DOHH2 (cell line): ENCODE results near the gene NMB.

Experiments
- H3F3A ChIP-seq: fragments of 200-600 bp; sonication (generic), shearing (Covaris generic); 2 replicates; pipeline ENCODE4 v1.6.0; 2016; ENCODE audit warnings: antibody characterized with exemption, mild to moderate bottlenecking; ENCODE audit not compliant: control insufficient read depth, insufficient read depth
- H3K27ac ChIP-seq: fragments of 200-600 bp; sonication (generic); 2 replicates; pipeline ENCODE4 v1.5.1; 2014; ENCODE audit warnings: low read depth, mild to moderate bottlenecking, low read length, moderate library complexity
- H3K27me3 ChIP-seq: fragments of 200-600 bp; sonication (generic); 2 replicates; pipeline ENCODE4 v1.6.1; 2014; ENCODE audit warnings: mild to moderate bottlenecking, low read length, mixed read lengths; ENCODE audit not compliant: control insufficient read depth
- H3K36me3 ChIP-seq: fragments of 200-600 bp; sonication (generic); 2 replicates; pipeline ENCODE4 v1.6.1; 2014; ENCODE audit warnings: mild to moderate bottlenecking, low read length, moderate library complexity, mixed read lengths; ENCODE audit not compliant: control insufficient read depth
- H3K4me1 ChIP-seq: fragments of 200-600 bp; sonication (generic); 2 replicates; pipeline ENCODE4 v1.6.1; 2014; ENCODE audit warnings: mild to moderate bottlenecking, low read length, mixed read lengths; ENCODE audit not compliant: control insufficient read depth
- H3K4me2 ChIP-seq: fragments of 200-600 bp; sonication (generic); 2 replicates; pipeline ENCODE4 v1.6.0; 2014; ENCODE audit warnings: mild to moderate bottlenecking, low read length, moderate library complexity
- H3K4me3 ChIP-seq: fragments of 200-600 bp; sonication (generic); 2 replicates; pipeline ENCODE4 v1.5.1; 2014; ENCODE audit warnings: mild to moderate bottlenecking, low read length, mixed read lengths
- H3K79me2 ChIP-seq: fragments of 200-600 bp; sonication (generic); 2 replicates; pipeline ENCODE4 v1.6.1; 2014; ENCODE audit warnings: mild to moderate bottlenecking, low read length, mixed read lengths; ENCODE audit not compliant: control insufficient read depth
- H3K9me2 ChIP-seq: fragments of 200-600 bp; sonication (generic); replicated peaks from 2 replicates; pipeline ENCODE4 v1.6.1; 2014; ENCODE audit warnings: mild to moderate bottlenecking, low read length, mixed read lengths; ENCODE audit not compliant: control insufficient read depth
- H3K9me3 ChIP-seq: fragments of 200-600 bp; sonication (generic); 2 replicates; pipeline ENCODE4 v1.6.1; 2014; ENCODE audit warnings: antibody characterized with exemption, low read length, mixed read lengths; ENCODE audit not compliant: control insufficient read depth, insufficient read depth
- H4K20me1 ChIP-seq: fragments of 200-600 bp; sonication (generic); 2 replicates; pipeline ENCODE4 v1.6.0; 2014; ENCODE audit warnings: low read depth, mild to moderate bottlenecking, antibody characterized with exemption, low read length, moderate library complexity; ENCODE audit not compliant: control insufficient read depth, insufficient read depth
- CTCF ChIP-seq: fragments of 200-600 bp; sonication (generic); IDR thresholded peaks from one replicate; pipeline ENCODE4 v1.5.1; 2014; ENCODE audit warnings: antibody characterized with exemption, mild to moderate bottlenecking, low read depth, low read length; ENCODE audit not compliant: poor library complexity, severe bottlenecking
- EZH2phosphoT487 ChIP-seq: fragments of 200-600 bp; sonication (generic); IDR thresholded peaks from 2 replicates; pipeline ENCODE4 v1.6.1; 2017; ENCODE audit warnings: borderline replicate concordance, mild to moderate bottlenecking, antibody characterized with exemption, low read length, moderate library complexity, mixed read lengths

Gene NMB

GRCh38 chr15:84616235-84616634 lies 41.8 kb downstream of the NMB start:
- H4K20me1 ChIP-seq, result no peaks in the 10 kb centered on the region

GRCh38 chr15:84611631-84612030 lies 46.4 kb downstream of the NMB start:
- Histone ChIP-seq H4K20me1 (no peaks in the 10 kb centered on the region), H3K36me3 (peaks cover 6% of the 10 kb centered on the region; the same call in 1 of the 2 replicates), H3K79me2 (no peaks in the 10 kb centered on the region; the same call in 1 of the 2 replicates)

More at GRCh38 chr15:84616235-84616634, 41.8 kb downstream of the NMB start:
- peaks cover 9% of the 10 kb centered on the region for H3K9me3 ChIP-seq
- H3K36me3 ChIP-seq, result peaks cover 9% of the 10 kb centered on the region
- H3K79me2 ChIP-seq, result no peaks in the 10 kb centered on the region
- no peaks in the 10 kb centered on the region for H3K9me2 ChIP-seq
- H3K27ac ChIP-seq, result no peak overlapping the region
- TF ChIP-seq EZH2phosphoT487, result no peak
- no peak for TF ChIP-seq CTCF
- no peaks in the 10 kb centered on the region for H3F3A ChIP-seq
- no peaks in the 10 kb centered on the region for H3K4me1 ChIP-seq
- H3K4me2 ChIP-seq, result no peak overlapping the region
- no peak overlapping the region for H3K4me3 ChIP-seq
- H3K27me3 ChIP-seq, result no peaks in the 10 kb centered on the region

GRCh38 chr15:84609818-84610525 lies 48.0 kb downstream of the NMB start:
- Histone ChIP-seq H3K4me1 (peaks cover 9% of the 10 kb centered on the region), H3K9me3 (no peaks in the 10 kb centered on the region), H3K79me2 (no peaks in the 10 kb centered on the region; the same call in 1 of the 2 replicates), H3F3A (no peaks in the 10 kb centered on the region), H4K20me1 (no peaks in the 10 kb centered on the region), H3K4me2 (no peak overlapping the region), H3K4me3 (no peak overlapping the region), H3K27me3 (no peaks in the 10 kb centered on the region), H3K9me2 (no peaks in the 10 kb centered on the region), H3K36me3 (peaks cover 21% of the 10 kb centered on the region), H3K27ac (no peak overlapping the region)
- no peak for TF ChIP-seq EZH2phosphoT487
- TF ChIP-seq CTCF, result no peak

More at GRCh38 chr15:84611631-84612030, 46.4 kb downstream of the NMB start:
- Histone ChIP-seq H3F3A (no peaks in the 10 kb centered on the region), H3K4me1 (no peaks in the 10 kb centered on the region), H3K9me2 (no peaks in the 10 kb centered on the region), H3K4me2 (no peak overlapping the region), H3K9me3 (no peaks in the 10 kb centered on the region), H3K4me3 (no peak overlapping the region), H3K27ac (no peak overlapping the region), H3K27me3 (no peaks in the 10 kb centered on the region)
- TF ChIP-seq EZH2phosphoT487 (no peak), CTCF (no peak)
